Fibroblast of skin of back (primary cell): ENCODE measurements around the gene FBXO46.
A peak's percentile ranks its signal among the peaks of the same experiment; 100 is the strongest.
"Not testable (repeated sequence)": the region's sequence is repeated elsewhere in the genome, so short reads cannot be mapped to it uniquely, and the experiment has no call there.

Experiments
- DNase-seq: peaks from one replicate; pipeline ENCODE4 v3.0.0-alpha.2; 2013

FBXO46 gene

DNA sequence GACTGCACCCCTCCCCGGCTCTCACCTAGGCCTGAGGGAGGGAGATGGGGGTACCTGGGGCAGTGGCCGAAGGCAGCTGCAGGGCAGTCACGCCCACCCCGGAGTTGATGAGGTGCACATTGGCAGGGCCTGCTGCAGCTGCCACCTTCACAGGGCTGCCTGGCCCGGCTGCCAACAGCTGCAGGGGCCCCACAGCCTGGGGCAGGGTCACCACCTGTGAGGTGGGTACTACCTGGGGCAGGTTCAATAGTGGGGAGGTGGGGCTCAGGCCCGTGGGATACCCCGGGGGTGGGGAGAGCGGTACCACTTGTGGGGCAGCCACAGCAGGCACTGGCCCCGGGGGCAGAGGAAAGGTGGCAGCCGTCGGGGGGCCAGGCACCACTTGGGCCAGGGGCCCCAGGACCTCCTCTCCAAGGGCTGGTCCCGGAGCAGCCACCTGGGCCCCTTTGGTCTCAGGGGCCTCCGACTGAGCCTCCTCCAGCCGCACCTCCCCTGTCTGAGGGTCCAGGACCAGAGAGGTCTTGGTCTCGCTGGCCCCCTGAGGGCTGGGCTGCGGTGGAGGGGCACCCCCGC, 35.7 kb upstream of the FBXO46 start:
- no peak for DNase-seq

DNA sequence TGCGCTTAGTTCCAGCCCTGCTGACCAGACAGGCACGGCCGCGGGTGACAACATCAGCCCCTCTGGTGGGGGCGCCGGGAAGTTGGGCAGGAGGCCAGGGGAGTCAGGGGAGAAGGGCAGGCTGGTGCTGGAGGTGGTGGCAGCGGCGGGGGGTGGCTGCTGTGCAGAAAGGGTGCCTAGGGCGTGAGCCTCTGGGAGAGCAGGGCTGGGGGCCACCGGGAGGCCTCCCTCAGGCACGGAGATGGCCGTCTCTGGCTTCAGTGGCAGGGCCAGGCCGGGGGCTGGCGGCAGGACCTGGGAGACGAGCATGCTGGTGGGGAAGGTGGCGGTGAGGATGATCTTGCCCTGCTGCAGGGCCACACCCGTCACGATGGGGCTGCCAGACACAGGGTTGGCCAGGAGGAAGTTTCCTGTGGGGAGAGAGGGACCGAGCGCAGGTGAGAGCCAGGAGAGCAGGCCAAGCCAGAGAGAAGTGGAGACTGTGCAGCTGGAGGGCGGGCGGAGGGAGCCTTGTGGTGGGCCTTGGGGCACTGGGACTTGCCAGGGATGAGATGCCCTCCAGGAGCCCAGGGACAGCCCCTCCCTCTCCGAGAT, 35.1 kb upstream of the FBXO46 start:
- DNase-seq = no peak

- DNase-seq = no peak
Measured at GRCh38 chr19:45764945-45765701, 34.4 kb upstream of the FBXO46 start.

- DNase-seq = no peak
Measured at GRCh38 chr19:45764475-45764874, 33.8 kb upstream of the FBXO46 start.

GRCh38 chr19:45763691-45764294, 33.1 kb upstream of the FBXO46 start:
- no peak for DNase-seq

- no peak for DNase-seq
Measured at GRCh38 chr19:45762870-45763631, 32.4 kb upstream of the FBXO46 start.

DNA sequence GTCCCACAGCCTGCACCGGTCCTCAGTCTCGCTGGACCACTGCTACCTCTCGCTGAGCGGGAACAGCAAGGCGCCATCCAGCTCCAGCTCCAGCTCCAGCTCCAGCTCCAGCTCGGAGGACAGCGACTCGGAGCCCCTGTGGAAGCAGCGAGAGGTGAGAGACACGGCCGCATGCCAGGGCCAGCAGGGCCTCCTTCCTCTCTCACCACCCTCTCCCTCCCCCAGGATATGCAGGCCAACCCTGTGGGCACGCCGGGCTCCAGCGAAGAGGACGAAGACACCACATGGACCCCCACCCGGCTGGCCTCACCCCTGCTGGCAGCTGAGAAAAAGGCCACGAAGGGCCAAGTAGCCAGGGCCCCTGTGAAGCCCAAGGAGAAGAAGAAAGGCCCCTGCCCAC, 31.0 kb upstream of the FBXO46 start:
- DNase-seq = no peak

GRCh38 chr19:45758921-45759320, 28.2 kb upstream of the FBXO46 start:
- DNase-seq = no peak

DNA sequence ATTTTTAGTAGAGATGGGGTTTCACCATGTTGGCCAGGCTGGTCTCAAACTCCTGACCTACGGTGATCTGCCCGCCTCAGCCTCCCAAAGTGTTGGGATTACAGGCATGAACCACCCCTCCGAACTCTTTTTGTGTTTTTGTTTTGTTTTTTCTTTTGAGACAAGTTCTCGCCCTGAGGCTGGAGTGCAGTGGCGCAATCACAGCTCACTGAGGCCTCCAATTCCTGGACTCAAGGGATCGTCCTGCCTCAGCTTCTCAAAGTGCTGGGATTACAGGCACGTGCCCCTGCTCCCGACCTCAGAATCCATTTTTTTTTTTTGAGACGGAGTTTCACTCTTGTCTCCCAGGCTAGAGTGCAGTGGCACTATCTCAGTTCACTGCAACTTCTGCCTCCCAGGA, 27.0 kb upstream of the FBXO46 start:
- DNase-seq = no peak

GRCh38 chr19:45754323-45754722, 23.6 kb upstream of the FBXO46 start:
- DNase-seq = no peak

- DNase-seq = no peak
Measured at GRCh38 chr19:45753548-45753947, 22.9 kb upstream of the FBXO46 start.

- DNase-seq = no peak
Measured at GRCh38 chr19:45752639-45753038, 21.9 kb upstream of the FBXO46 start.

- not testable (repeated sequence) for DNase-seq
Measured at GRCh38 chr19:45751483-45751882, 20.8 kb upstream of the FBXO46 start.

DNA sequence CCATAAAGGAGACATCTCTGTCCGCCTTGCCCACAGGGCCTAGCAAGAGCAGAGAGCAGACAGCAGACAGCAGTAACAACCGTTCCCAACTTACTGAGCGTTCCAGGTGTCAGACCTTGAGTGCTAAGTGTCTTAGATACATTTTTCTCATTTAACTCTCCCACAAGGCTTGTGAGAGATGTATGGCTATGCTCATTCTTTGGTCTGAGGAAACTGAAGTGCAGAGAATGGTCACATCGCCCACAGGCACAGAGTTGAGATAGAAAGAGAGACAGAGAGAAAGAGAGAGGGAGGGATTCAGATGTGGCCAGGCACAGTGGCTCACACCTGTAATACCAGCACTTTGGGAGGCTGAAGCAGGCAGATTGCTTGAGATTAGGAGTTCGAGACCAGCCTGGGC, 16.8 kb upstream of the FBXO46 start:
- no peak for DNase-seq

- peak; percentile 31 for DNase-seq
Measured at GRCh38 chr19:45746866-45747265, 16.2 kb upstream of the FBXO46 start.

GRCh38 chr19:45745606-45746005, 14.9 kb upstream of the FBXO46 start:
- DNase-seq = no peak

DNA sequence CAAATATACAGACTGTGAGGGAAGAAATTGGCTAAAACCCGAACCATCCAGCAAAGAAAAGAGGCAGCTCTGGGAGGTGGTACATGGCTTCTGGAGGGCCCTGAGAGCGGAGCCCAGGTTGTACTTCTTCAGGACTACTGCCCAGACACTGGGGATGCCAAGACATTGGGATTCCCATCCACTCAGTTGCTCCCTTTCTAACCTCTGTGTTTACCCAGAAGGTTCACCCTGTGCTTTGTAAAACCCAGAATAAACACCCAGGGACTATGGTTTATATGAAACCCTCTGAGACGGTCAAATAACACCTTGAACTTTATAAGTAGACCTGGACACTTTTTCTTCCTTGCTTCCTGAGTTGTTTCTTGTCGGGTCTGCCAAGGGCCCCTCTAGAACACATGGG, 12.3 kb upstream of the FBXO46 start:
- no peak for DNase-seq

GRCh38 chr19:45739498-45740439, 9.1 kb upstream of the FBXO46 start:
- DNase-seq = no peak

DNA sequence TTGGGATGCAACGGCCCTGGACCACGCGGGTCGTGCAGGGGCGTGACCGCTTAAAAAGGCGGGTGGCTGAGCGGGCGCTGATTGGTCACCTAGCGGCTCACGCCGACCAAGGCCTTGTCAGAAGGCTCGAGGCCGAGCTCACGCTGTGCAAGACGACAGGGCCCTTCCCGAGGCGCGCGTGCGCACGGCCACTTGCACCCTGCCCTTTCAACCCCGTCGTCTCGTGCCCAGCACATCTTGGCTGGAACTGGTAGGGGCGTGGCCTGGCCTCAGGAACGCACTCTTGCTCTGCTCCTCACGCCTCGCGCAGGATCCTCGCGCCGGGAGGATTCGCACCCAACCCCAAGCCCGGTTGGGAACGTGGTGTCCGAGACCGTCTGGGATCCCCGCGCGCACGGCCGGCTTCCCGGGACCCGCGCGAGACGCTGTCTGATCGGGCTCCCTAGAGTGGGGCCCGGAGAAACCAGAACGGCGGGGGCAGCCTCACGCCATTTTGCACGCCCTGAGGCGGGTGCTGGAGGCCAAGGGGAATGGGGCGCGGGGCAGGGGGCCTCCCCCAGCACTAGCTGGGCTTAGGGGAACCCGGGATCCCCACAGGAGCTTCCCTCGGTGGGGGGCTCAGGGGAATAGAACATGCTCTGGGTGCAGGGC, 2.6 kb upstream of the FBXO46 start, which contains the start of gene MEIOSIN:
Gene MEIOSIN, plus strand, starts transcription at position 280 of the 651 bp plus-strand sequence. CDS start 1,938 bp downstream, outside the sequence.
- no peak for DNase-seq

- no peak for DNase-seq
Measured at GRCh38 chr19:45729800-45730290, 851 bp downstream of the FBXO46 start.

GRCh38 chr19:45728683-45729082, 2.0 kb downstream of the FBXO46 start:
- not testable (repeated sequence) for DNase-seq
